Measurements from ENCODE around the gene TH. TPM values are rescaled to one million over a fixed set of nuclear protein-coding genes. Genes with fewer than 3 reads are reported as not detected.

The TH gene
- polyA plus RNA-seq, 1 donor from 2014 or later, result 3.6 TPM

- H4K20me1 ChIP-seq (ENCODE audit: insufficient read depth), result no peaks in the 10 kb centered on the region
- no peak overlapping the region for H3K4me2 ChIP-seq (ENCODE audit: low read length)
- H3K9me2 ChIP-seq (ENCODE audit: insufficient read depth, low read length), result no peaks in the 10 kb centered on the region
- TF ChIP-seq POLR2AphosphoS5 (IDR thresholded peaks at IDR 0.05), result no peak
- no peak for TF ChIP-seq EP300 (conservative IDR thresholded peaks at IDR 0.05; ENCODE audit: poor library complexity, severe bottlenecking)
- TF ChIP-seq RAD21 (conservative IDR thresholded peaks at IDR 0.05), result no peak
- no peak for TF ChIP-seq EZH2 (IDR thresholded peaks at IDR 0.05; ENCODE audit: borderline replicate concordance, insufficient read depth, low read length, poor library complexity, severe bottlenecking)
- no peak for TF ChIP-seq TAF1 (IDR thresholded peaks at IDR 0.05; ENCODE audit: low read depth)
- TF ChIP-seq REST (IDR thresholded peaks at IDR 0.05; ENCODE audit: borderline replicate concordance), result no peak
- no peak for TF ChIP-seq SMC3 (conservative IDR thresholded peaks at IDR 0.05; ENCODE audit: poor library complexity)
- TF ChIP-seq CTCF (IDR thresholded peaks at IDR 0.05; ENCODE audit: poor library complexity, severe bottlenecking), result no peak
- TF ChIP-seq MXI1 (conservative IDR thresholded peaks at IDR 0.05; ENCODE audit: poor library complexity, severe bottlenecking), result no peak
- no peak overlapping the region for H3K9ac ChIP-seq (ENCODE audit: low read length)
- H3K27me3 ChIP-seq (ENCODE audit: insufficient read depth, low read depth, low read length), result no peaks in the 10 kb centered on the region
- no peak overlapping the region for H2AFZ ChIP-seq (ENCODE audit: low read depth, low read length)
- H3K4me3 ChIP-seq (ENCODE audit: low read length), result no peak overlapping the region
- peaks cover 6% of the 10 kb centered on the region for H3K9me3 ChIP-seq (ENCODE audit: low read length)
- H3F3A ChIP-seq (ENCODE audit: insufficient read depth, low read length, poor library complexity, severe bottlenecking), result no peaks in the 10 kb centered on the region
- H3K79me2 ChIP-seq (replicated peaks; ENCODE audit: insufficient read depth, low read length), result no peaks in the 10 kb centered on the region
- H3K27ac ChIP-seq (ENCODE audit: low read length), result no peak overlapping the region
- no peaks in the 10 kb centered on the region for H3K36me3 ChIP-seq (ENCODE audit: insufficient read depth, low read length)
These were observed 54.9 kb downstream of the TH start for GRCh38 chr11:2116680-2117079.

GRCh38 chr11:2115308-2115707 lies 56.3 kb downstream of the TH start:
- Histone ChIP-seq H3K9me2 (ENCODE audit: insufficient read depth, low read length) (no peaks in the 10 kb centered on the region), H3K4me2 (ENCODE audit: low read length) (no peak overlapping the region), H3K27ac (ENCODE audit: low read length) (no peak overlapping the region), H2AFZ (ENCODE audit: low read depth, low read length) (no peak overlapping the region), H3K36me3 (ENCODE audit: insufficient read depth, low read length) (no peaks in the 10 kb centered on the region), H3F3A (ENCODE audit: insufficient read depth, low read length, poor library complexity, severe bottlenecking) (no peaks in the 10 kb centered on the region), H3K9ac (ENCODE audit: low read length) (no peak overlapping the region), H4K20me1 (ENCODE audit: insufficient read depth) (no peaks in the 10 kb centered on the region), H3K9me3 (ENCODE audit: low read length) (peaks cover 6% of the 10 kb centered on the region), H3K27me3 (ENCODE audit: insufficient read depth, low read depth, low read length) (no peaks in the 10 kb centered on the region), H3K79me2 (replicated peaks; ENCODE audit: insufficient read depth, low read length) (no peaks in the 10 kb centered on the region), H3K4me3 (ENCODE audit: low read length) (no peak overlapping the region)
- TF ChIP-seq EP300 (conservative IDR thresholded peaks at IDR 0.05; ENCODE audit: poor library complexity, severe bottlenecking) (no peak), TAF1 (IDR thresholded peaks at IDR 0.05; ENCODE audit: low read depth) (no peak), POLR2AphosphoS5 (IDR thresholded peaks at IDR 0.05) (no peak), MXI1 (conservative IDR thresholded peaks at IDR 0.05; ENCODE audit: poor library complexity, severe bottlenecking) (no peak), REST (IDR thresholded peaks at IDR 0.05; ENCODE audit: borderline replicate concordance) (no peak), SMC3 (conservative IDR thresholded peaks at IDR 0.05; ENCODE audit: poor library complexity) (no peak), CTCF (IDR thresholded peaks at IDR 0.05; ENCODE audit: poor library complexity, severe bottlenecking) (no peak), EZH2 (IDR thresholded peaks at IDR 0.05; ENCODE audit: borderline replicate concordance, insufficient read depth, low read length, poor library complexity, severe bottlenecking) (no peak), RAD21 (conservative IDR thresholded peaks at IDR 0.05) (no peak)
